ENCODE data around the gene CHRNA4. TPM values are rescaled to one million over a fixed set of nuclear protein-coding genes. Genes with fewer than 3 reads are reported as not detected.
"Not testable (repeated sequence)": the region's sequence is repeated elsewhere in the genome, so short reads cannot be mapped to it uniquely, and the experiment has no call there.

The CHRNA4 gene
- total and polyA plus RNA-seq, 2 experiments from 2014 or later, result 0.15 TPM; not detected in 1

DNA sequence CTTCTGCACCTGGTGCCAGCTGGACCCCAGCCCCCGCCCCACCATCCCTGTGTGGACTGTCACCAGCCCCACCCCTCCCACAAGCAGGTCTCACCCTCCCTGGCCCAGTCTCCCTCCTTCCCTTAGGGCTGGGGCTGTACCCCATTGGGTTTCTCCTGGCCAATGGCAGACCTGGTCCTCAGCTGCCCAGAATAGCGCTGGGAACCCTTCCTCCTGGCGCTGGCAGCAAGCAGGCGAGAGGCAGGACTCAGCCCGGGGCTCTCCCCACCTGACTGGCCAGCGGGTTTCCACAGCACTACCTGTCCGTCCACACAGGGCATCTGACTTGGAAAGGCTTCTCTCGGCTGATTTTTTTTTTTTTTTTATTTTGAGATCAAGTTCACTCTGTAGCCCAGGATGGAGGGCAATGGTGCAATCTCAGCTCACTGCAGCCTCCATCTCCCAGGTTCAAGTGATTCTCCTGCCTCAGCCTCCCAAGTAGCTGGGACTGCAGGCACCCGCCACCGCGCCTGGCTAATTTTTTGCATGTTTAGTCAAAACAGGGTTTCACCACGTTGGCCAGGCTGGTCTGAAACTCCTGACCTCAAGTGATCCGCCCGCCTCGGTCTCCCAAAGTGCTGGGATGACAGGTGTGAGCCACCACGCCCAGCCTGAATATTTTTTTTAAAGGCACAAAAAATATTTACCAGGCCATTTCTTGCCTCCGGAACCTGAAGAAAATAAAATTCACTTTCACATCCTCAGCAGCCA is 21.6 kb upstream of the CHRNA4 start:
- H3K36me3 ChIP-seq, result no peaks in the 10 kb centered on the region
- H3K4me3 ChIP-seq, result no peak overlapping the region
- DNase-seq (ENCODE audit: low read depth in 1 of 2, low spot score in 1 of 2), result no peak
- no peaks in the 10 kb centered on the region for H3K9me3 ChIP-seq (ENCODE audit: low read depth)
- no peak overlapping the region for H3K27ac ChIP-seq
- H3K4me1 ChIP-seq (ENCODE audit: low read depth), result peaks cover 3% of the 10 kb centered on the region
- TF ChIP-seq, protein P1, sequence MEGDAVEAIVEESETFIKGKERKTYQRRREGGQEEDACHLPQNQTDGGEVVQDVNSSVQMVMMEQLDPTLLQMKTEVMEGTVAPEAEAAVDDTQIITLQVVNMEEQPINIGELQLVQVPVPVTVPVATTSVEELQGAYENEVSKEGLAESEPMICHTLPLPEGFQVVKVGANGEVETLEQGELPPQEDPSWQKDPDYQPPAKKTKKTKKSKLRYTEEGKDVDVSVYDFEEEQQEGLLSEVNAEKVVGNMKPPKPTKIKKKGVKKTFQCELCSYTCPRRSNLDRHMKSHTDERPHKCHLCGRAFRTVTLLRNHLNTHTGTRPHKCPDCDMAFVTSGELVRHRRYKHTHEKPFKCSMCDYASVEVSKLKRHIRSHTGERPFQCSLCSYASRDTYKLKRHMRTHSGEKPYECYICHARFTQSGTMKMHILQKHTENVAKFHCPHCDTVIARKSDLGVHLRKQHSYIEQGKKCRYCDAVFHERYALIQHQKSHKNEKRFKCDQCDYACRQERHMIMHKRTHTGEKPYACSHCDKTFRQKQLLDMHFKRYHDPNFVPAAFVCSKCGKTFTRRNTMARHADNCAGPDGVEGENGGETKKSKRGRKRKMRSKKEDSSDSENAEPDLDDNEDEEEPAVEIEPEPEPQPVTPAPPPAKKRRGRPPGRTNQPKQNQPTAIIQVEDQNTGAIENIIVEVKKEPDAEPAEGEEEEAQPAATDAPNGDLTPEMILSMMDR (IDR thresholded peaks at IDR 0.05; ENCODE audit: low read depth, low read length), result no peak
- peaks cover 3% of the 10 kb centered on the region for H3K27me3 ChIP-seq

DNA sequence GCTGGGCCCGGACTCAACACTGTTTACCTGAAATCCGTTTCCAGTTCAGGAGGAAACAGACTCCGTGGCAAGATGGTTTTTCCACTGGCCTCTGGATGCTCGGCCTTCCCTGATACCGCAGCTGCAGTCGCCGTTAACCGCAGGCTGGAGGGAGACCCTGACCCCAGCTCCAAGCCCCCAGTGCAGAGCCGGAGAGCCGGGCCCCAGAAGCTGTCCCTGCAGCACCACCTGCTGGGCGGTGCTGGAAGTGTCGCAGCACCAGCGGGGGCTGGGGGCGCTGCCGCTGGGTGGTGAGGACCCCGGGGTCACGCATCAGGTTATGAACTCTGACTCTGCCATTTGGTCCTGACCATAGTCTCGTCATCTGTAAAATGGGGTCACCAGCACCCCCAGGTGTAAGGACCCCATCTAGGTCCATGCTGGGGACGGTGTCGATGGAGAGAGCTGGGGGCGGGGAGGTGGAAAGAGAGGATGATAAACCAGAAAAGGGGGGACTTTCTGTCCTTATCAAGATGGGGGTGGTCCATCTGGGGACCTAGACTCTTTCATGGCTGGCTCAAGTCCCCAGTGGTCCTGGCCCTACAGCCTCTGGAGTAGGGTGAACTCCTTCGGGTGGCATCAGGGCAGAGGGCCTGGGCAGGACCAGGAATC is 20.8 kb upstream of the CHRNA4 start:
- H3K36me3 ChIP-seq, result no peaks in the 10 kb centered on the region
- no peaks in the 10 kb centered on the region for H3K9me3 ChIP-seq (ENCODE audit: low read depth)
- no peak overlapping the region for H3K27ac ChIP-seq
- no peak overlapping the region for H3K4me3 ChIP-seq
- H3K27me3 ChIP-seq, result peaks cover 3% of the 10 kb centered on the region
- peak in 1 of 2 donors; percentile 62 for DNase-seq (ENCODE audit: low read depth in 1 of 2, low spot score in 1 of 2)
- TF ChIP-seq, protein P1 (IDR thresholded peaks at IDR 0.05; ENCODE audit: low read depth, low read length), result peak; percentile 96
- peaks cover 9% of the 10 kb centered on the region for H3K4me1 ChIP-seq (ENCODE audit: low read depth)

DNA sequence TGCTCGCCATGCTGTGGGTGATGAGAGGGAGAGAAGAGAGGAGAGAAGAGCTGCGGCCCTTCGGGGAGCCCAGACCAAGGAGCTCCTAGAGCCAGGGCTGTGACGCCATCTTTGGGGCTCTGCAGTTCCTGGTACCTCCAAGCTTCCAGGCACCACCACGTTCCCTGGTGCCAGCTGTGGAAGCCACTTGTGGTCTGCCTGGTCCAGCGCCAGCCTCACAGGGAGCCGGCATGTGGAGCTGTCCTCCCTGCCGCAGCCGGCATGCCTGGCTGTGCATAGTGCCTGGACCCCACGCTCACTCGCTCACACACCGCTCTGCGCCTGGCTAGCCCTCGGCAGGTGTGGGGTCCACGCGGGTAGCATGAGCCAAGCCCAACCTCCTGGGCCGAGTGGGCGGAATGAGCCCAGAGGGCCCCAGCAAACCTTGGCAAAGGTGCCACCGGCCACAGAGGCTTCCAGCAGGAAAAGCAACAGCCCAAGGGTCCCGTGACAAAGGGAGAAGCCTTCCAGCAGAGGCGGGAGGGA is 19.3 kb upstream of the CHRNA4 start:
- Histone ChIP-seq H3K27me3 (peaks cover 3% of the 10 kb centered on the region), H3K4me1 (ENCODE audit: low read depth) (peaks cover 9% of the 10 kb centered on the region)
- TF ChIP-seq, protein P1 (IDR thresholded peaks at IDR 0.05; ENCODE audit: low read depth, low read length), result no peak

DNA sequence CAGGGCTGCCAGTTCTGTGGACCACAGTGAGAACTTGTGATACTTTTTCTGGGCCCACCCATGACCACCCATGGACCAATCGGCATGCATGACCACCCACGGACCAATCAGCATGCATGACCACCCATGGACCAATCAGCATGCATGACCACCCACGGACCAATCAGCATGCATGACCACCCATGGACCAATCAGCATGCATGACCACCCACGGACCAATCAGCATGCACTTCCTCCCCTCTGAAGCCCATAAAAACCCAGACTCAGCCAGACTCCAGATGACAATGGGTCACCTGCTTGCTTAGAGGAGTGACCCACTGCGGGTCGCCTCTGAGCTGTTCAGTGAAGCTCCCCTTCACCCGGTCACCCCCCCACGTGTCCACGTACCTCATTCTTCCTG is 18.7 kb upstream of the CHRNA4 start:
- not testable (repeated sequence) for H3K27ac ChIP-seq; DNase-seq (ENCODE audit: low read depth in 1 of 2, low spot score in 1 of 2); H3K4me1 ChIP-seq (ENCODE audit: low read depth); H3K27me3 ChIP-seq; H3K9me3 ChIP-seq (ENCODE audit: low read depth); H3K36me3 ChIP-seq; H3K4me3 ChIP-seq

More for the DNA sequence above, 19.3 kb upstream of the CHRNA4 start:
- Histone ChIP-seq H3K27ac (no peak overlapping the region), H3K4me3 (no peak overlapping the region), H3K9me3 (ENCODE audit: low read depth) (no peaks in the 10 kb centered on the region), H3K36me3 (no peaks in the 10 kb centered on the region)
- DNase-seq (ENCODE audit: low read depth in 1 of 2, low spot score in 1 of 2), result no peak

DNA sequence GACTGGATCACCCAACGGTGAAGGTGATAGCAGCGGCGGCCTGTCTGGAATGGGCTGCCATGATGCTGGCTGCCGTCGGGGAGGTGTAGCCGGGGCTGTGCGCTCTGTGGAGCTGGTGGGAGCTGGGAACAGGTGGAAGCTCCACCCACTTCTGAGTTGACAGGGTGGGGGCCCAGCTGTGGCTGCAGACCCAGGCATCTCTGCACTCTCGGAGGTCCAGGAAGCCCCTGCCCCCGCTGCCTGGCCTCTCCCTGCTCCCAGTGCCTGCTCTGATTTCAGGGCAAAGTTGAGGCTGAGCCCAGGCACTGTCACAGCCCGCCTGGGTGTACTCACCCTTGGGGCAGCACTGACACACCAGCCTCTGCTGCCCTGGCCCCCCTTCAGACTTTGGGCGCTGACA is 18.1 kb upstream of the CHRNA4 start:
- H3K9me3 ChIP-seq (ENCODE audit: low read depth), result no peaks in the 10 kb centered on the region
- TF ChIP-seq, protein P1 (IDR thresholded peaks at IDR 0.05; ENCODE audit: low read depth, low read length), result no peak
- peaks cover 5% of the 10 kb centered on the region for H3K27me3 ChIP-seq
- peaks cover 9% of the 10 kb centered on the region for H3K4me1 ChIP-seq (ENCODE audit: low read depth)
- H3K4me3 ChIP-seq, result no peak overlapping the region
- no peaks in the 10 kb centered on the region for H3K36me3 ChIP-seq
- no peak for DNase-seq (ENCODE audit: low read depth in 1 of 2, low spot score in 1 of 2)
- no peak overlapping the region for H3K27ac ChIP-seq

DNA sequence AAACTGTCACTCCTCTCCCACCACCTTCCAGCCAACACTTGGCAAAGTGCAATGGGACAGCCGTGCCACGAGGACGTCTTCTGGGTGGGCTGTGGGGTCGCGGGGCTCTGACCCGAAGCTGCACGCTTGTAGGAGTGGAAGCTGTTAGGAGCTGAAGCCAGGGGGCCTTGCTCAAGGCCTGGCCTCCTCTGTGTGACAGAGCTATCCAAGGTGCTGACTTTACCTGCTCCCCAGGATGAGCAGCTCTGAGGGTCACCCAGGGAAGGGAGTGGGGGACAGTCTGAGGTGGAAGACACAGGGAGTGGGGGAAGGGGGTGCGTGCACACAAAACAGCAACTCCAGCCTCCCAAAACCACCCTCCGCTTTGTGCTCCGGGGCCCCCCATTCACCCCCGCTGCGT is 17.5 kb upstream of the CHRNA4 start:
- Histone ChIP-seq H3K27ac (no peak overlapping the region), H3K4me3 (no peak overlapping the region), H3K9me3 (ENCODE audit: low read depth) (no peaks in the 10 kb centered on the region), H3K4me1 (ENCODE audit: low read depth) (peaks cover 9% of the 10 kb centered on the region), H3K27me3 (peaks cover 11% of the 10 kb centered on the region), H3K36me3 (no peaks in the 10 kb centered on the region)
- TF ChIP-seq, protein P1 (IDR thresholded peaks at IDR 0.05; ENCODE audit: low read depth, low read length), result no peak
- DNase-seq (ENCODE audit: low read depth in 1 of 2, low spot score in 1 of 2), result peak in 1 of 2 donors; percentile 84
